SK-N-MC (cell line): Measurements from ENCODE around the gene UBE2Q1.

ENCODE experiments used
- DNase-seq: peaks from one replicate; pipeline ENCODE4 v3.0.0-alpha.2; 2011; ENCODE audit warnings: low read depth, low spot score
- H3K27ac ChIP-seq: fragments of 200-600 bp; sonication (generic); 2 replicates; pipeline ENCODE4 v1.5.1; 2016; ENCODE audit warnings: mixed run types
- H3K36me3 ChIP-seq: fragments of 200-600 bp; sonication (generic); 2 replicates; pipeline ENCODE4 v1.6.1; 2017; ENCODE audit warnings: antibody characterized with exemption, low read length, mixed read lengths; ENCODE audit not compliant: insufficient read depth
- H3K4me3 ChIP-seq: fragments of 200-600 bp; sonication (generic); 2 replicates; pipeline ENCODE4 v1.5.1; 2016
- H3K9ac ChIP-seq: fragments of 200-600 bp; sonication (generic); 2 replicates; pipeline ENCODE4 v1.8.0; 2017; ENCODE audit warnings: mixed run types, mixed read lengths; ENCODE audit not compliant: insufficient read length
- H3K9me3 ChIP-seq: fragments of 200-600 bp; sonication (generic); 2 replicates; pipeline ENCODE4 v1.6.1; 2017; ENCODE audit warnings: low read depth, mild to moderate bottlenecking, antibody characterized with exemption, low read length, moderate library complexity, mixed read lengths
- EZH2 ChIP-seq: fragments of 200-600 bp; sonication (generic); IDR thresholded peaks from one replicate; pipeline ENCODE4 v1.6.1; 2017; ENCODE audit warnings: antibody characterized with exemption
- FOXP2 ChIP-seq: optimal IDR thresholded peaks from 2 replicates; pipeline ENCODE3; 2011; ENCODE audit warnings: mild to moderate bottlenecking, moderate library complexity; ENCODE audit not compliant: insufficient read depth; ENCODE audit errors: extremely low read length, control extremely low read depth
- POLR2AphosphoS5 ChIP-seq: IDR thresholded peaks from 2 replicates; pipeline ENCODE4 v1.6.1; 2012; ENCODE audit warnings: mild to moderate bottlenecking, low read depth, low read length, borderline replicate concordance

UBE2Q1 gene

GRCh38 chr1:154574716-154575115, 16.3 kb upstream of the UBE2Q1 start:
- no peak overlapping the region for H3K9ac ChIP-seq

GRCh38 chr1:154573168-154573510, 14.7 kb upstream of the UBE2Q1 start:
- DNase-seq = no peak
- no peaks in the 10 kb centered on the region for H3K9me3 ChIP-seq
- TF ChIP-seq EZH2 (no peak), POLR2AphosphoS5 (no peak), FOXP2 (no peak)
- H3K4me3 ChIP-seq = no peak overlapping the region
- H3K9ac ChIP-seq = no peak overlapping the region
- H3K27ac ChIP-seq = no peak overlapping the region
- H3K36me3 ChIP-seq = no peaks in the 10 kb centered on the region; the same call in 1 of the 2 replicates

More at GRCh38 chr1:154574716-154575115, 16.3 kb upstream of the UBE2Q1 start:
- DNase-seq = no peak
- H3K4me3 ChIP-seq = no peak overlapping the region
- no peaks in the 10 kb centered on the region for H3K9me3 ChIP-seq
- H3K27ac ChIP-seq = no peak overlapping the region
- no peak for TF ChIP-seq EZH2
- TF ChIP-seq POLR2AphosphoS5 = no peak
- no peak for TF ChIP-seq FOXP2
- H3K36me3 ChIP-seq = peaks cover 12% of the 10 kb centered on the region; the same call in 1 of the 2 replicates

DNA sequence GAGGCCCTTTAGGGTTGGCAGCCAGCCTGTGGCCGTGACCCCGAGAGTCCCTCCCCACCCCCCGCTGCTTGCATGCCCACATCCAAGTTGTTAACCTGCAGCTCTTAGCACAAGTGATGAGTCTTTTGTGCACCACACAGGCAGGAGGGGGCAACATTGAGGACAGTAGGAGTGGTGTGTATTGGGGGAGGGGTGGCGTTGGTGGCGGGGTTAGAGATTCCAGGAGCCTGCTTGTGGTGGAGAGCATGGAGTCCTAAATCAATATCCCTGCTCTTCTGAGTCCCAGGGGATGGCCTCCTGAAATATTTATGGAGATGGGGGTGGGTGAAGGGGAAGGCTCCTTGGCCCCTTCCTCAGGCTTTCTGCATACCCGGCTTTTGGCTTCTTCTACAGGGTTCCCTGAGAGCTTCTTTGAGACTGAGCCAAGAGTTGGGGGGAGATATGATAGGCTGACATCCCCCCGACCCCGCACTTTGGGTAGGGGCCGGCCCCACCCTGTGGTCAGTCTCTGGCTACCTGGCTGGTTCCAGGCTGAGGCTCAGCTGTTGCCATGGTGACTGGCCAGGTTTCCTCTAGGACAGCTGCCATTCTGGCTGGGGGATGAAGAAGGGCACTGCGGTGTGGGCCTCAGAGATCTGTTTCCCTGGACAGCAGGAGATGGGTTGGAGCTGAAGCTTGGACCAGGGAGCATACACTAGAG, 14.2 kb upstream of the UBE2Q1 start:
- H3K36me3 ChIP-seq = no peaks in the 10 kb centered on the region
- no peaks in the 10 kb centered on the region for H3K9me3 ChIP-seq
- no peak overlapping the region for H3K27ac ChIP-seq
- H3K4me3 ChIP-seq = no peak overlapping the region
- TF ChIP-seq FOXP2 = no peak
- TF ChIP-seq POLR2AphosphoS5 = no peak
- TF ChIP-seq EZH2 = no peak
- no peak for DNase-seq
- H3K9ac ChIP-seq = no peak overlapping the region

GRCh38 chr1:154571964-154572288, 13.5 kb upstream of the UBE2Q1 start:
- DNase-seq = no peak
- Histone ChIP-seq H3K27ac (no peak overlapping the region), H3K4me3 (no peak overlapping the region), H3K9ac (no peak overlapping the region), H3K36me3 (no peaks in the 10 kb centered on the region), H3K9me3 (no peaks in the 10 kb centered on the region)
- TF ChIP-seq EZH2 (no peak), POLR2AphosphoS5 (no peak), FOXP2 (no peak)

DNA sequence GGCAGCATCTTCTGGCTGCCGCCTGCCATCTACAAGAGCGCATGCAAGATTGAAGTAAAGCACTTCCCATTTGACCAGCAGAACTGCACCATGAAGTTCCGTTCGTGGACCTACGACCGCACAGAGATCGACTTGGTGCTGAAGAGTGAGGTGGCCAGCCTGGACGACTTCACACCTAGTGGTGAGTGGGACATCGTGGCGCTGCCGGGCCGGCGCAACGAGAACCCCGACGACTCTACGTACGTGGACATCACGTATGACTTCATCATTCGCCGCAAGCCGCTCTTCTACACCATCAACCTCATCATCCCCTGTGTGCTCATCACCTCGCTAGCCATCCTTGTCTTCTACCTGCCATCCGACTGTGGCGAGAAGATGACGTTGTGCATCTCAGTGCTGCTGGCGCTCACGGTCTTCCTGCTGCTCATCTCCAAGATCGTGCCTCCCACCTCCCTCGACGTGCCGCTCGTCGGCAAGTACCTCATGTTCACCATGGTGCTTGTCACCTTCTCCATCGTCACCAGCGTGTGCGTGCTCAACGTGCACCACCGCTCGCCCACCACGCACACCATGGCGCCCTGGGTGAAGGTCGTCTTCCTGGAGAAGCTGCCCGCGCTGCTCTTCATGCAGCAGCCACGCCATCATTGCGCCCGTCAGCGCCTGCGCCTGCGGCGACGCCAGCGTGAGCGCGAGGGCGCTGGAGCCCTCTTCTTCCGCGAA, 12.9 kb upstream of the UBE2Q1 start:
- Histone ChIP-seq H3K27ac (no peak overlapping the region), H3K9ac (no peak overlapping the region), H3K9me3 (no peaks in the 10 kb centered on the region), H3K36me3 (no peaks in the 10 kb centered on the region), H3K4me3 (no peak overlapping the region)
- DNase-seq = no peak
- TF ChIP-seq POLR2AphosphoS5 (no peak), EZH2 (no peak), FOXP2 (no peak)

DNA sequence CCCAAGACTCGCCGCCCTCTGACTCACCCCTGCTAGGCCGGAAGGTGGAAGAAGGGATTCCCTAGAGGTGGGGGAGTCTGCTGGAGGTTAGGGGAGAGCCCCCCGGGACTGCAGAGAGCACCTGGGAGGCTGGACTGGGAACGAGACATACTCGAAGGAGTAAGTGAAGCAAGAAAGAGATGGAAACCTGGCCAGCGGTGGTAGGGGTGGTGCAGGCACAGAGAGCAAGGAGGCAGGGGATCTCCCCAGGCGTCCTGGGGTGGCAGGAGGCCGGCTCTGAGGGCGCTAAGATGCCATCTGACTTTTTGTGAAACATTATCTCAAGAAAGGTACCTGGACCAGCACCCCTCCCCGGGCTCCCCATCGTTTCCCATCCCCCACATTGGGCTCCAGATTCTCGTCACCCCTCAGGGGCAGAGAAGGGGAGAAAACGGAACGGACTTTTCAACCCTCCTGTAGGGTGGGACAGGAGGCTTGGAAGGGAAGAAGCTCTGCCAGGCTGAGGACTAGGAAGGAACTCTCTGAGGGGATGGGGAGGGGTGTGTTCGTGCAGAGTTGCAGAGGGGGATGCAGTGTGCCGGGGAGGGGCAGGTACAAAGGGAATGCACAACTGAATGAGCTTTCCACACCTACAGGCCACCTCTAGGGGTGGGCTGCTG, 9.8 kb upstream of the UBE2Q1 start:
- no peak overlapping the region for H3K9ac ChIP-seq
- peak overlapping the region; percentile 34 for H3K4me3 ChIP-seq
- H3K36me3 ChIP-seq = no peaks in the 10 kb centered on the region
- DNase-seq = no peak
- H3K9me3 ChIP-seq = no peaks in the 10 kb centered on the region
- H3K27ac ChIP-seq = no peak overlapping the region
- TF ChIP-seq FOXP2 (no peak), POLR2AphosphoS5 (no peak), EZH2 (no peak)

DNA sequence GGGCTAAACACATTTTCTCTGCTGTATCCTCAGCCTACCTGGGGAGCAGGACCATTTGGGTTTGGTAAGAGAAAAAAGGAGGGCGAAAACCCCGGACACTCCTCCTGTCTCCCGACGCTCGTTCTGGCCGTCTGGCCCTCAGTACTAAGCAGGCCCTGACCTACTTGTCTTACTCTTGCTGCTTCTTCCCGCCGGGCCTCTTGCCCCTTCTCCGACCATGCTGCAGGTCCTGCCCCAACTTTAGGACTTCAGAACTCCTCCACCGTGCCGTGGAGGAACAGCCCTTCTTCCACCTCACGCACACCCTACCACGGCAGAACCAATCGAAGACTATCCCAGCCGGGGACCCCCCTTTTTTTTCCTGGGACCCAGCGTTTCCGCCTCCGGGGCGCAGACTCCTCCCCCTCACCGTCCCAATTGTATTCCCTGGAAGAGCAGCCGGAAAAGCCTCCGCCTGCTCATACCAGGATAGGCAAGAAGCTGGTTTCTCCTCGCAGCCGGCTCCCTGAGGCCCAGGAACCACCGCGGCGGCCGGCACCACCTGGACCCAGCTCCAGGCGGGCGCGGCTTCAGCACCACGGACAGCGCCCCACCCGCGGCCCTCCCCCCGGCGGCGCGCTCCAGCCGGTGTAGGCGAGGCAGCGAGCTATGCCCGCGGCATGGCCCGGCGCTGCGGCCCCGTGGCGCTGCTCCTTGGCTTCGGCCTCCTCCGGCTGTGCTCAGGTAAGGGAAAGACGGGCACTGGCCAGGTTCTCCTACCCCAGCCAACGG, 9.1 kb upstream of the UBE2Q1 start, which contains the start of gene CHRNB2:
CHRNB2 (plus strand) TSS at position 393 of the 771 bp plus-strand sequence; CDS start at position 660, 267 bp downstream.
- Histone ChIP-seq H3K36me3 (no peaks in the 10 kb centered on the region), H3K9ac (no peak within 1 kb of the TSS), H3K4me3 (peak within 1 kb of the TSS; percentile 34), H3K27ac (no peak within 1 kb of the TSS), H3K9me3 (no peaks in the 10 kb centered on the region)
- no peak for DNase-seq
- no peak for TF ChIP-seq FOXP2
- TF ChIP-seq EZH2 = no peak
- no peak for TF ChIP-seq POLR2AphosphoS5

DNA sequence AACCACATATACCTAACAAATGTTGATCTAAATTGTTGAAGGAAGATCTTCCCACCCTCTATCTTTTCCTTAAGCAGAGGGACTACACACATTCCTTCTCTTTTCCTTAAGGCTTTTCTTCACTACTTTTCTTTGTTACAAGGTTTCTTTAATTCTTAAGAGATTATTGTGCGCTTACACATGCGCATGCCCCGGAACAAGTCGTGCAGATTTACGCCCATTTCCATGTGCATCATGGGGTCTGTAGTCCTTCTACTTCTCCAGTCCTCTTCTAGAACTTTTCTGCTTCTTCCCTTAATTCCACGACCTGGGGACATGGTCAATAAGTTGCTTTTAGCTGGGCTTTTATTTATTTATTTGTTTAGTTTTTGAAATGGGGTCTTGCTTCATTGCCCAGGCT, 7.4 kb upstream of the UBE2Q1 start:
- no peak for DNase-seq
- no peak overlapping the region for H3K9ac ChIP-seq
- H3K4me3 ChIP-seq = no peak overlapping the region
- TF ChIP-seq FOXP2 (no peak), POLR2AphosphoS5 (no peak), EZH2 (no peak)
- no peaks in the 10 kb centered on the region for H3K36me3 ChIP-seq
- H3K27ac ChIP-seq = no peak overlapping the region
- H3K9me3 ChIP-seq = no peaks in the 10 kb centered on the region
